GM21423 (cell line): ENCODE data around the gene ACOX3.
"Not testable (repeated sequence)": the region's sequence is repeated elsewhere in the genome, so short reads cannot be mapped to it uniquely, and the experiment has no call there.

Source experiments
- ATAC-seq: cut with Tn5 transposase; IDR thresholded peaks from one replicate; pipeline ENCODE4 v1.9.1; 2021; ENCODE audit warnings: mild to moderate bottlenecking, moderate library complexity; ENCODE audit not compliant: unreplicated experiment

The ACOX3 gene

DNA sequence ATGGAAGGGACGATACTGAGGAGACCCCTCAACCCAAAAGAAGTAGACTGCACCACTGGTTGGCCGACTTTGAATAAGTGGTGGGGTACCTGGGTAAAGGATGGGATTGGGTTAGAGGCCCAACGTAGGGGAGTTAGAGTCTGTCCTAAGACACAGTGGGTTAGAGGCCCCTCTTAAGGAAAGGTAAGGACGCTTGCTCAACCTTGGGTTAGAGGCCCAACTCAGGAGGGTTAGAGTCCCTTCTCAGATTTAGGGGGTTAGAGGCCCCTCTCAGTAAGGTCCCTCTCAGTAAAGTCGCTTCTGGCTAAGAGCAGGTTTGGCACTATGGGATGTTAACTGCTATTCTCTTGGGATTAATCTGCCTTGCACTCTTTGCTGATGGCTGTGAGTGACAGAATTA lies 81.3 kb downstream of the ACOX3 start:
- ATAC-seq = no peak

DNA sequence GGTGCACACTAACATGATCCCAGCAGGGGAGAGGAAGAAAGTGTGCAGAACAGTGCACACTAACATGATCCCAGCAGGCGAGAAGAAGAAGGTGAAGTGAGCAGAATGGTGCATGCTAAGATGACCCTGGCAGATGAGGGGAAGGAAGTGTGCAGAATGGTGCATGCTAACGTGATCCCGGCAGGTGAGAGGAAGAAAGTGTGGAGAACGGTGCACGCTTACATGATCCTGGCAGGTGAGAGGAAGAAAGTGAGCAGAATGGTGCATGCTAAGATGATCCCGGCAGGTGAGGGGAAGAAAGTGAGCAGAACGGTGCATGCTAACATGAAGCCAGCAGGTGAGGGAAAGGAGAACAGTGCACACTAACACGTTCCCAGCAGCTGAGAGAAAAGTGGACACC lies 83.7 kb downstream of the ACOX3 start:
- ATAC-seq = no peak

DNA sequence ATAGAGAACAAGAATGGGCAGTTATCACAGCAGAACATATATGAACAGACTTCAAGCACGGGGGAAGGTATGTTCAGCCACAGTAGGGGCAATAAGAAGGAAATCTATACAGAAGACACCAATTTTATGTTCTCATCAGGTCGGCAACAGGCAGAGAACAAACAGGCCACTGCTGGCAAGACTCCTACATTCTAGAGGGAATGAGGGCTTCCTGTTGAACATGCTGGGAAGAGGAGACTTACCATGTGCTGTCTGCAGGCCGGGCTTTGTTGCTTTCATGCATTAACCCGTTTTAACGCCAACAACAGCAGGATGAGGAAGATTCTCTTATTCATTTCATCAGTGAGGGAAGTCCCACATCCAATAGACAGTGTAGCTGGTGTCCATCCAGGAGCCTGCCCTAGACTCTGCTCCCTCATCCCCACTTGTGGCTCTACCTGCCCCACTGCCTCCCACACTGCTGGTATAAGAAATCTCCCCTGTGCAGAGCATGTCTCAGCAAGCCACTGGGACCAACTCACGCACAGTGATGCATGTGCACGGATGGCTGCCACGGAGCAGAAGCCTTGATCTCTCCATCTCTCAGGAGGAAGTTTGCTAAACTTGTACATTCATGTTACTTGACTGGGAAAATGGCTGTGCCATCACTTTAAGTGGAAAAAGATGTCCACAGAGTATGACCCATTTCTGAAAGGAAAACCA lies 84.5 kb downstream of the ACOX3 start:
- ATAC-seq = no peak

DNA sequence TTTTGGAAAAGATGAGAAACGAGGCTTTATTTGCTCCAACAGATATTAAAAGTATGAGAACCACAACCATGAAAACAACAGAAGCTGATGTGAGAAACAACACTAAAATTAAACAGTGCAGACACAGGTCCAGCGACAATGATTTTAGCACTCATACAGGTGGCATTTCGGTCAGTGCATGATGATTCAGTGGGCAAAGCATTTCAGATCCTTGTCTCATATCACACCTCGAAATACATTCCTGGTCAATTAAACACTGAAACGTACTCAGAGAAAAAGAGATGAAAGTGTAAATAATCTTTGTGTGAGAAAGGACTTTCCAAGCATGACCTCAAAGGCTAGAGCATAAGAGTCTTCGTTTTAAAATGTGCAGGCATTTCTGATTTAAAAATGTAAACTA lies 85.2 kb downstream of the ACOX3 start:
- ATAC-seq = no peak

DNA sequence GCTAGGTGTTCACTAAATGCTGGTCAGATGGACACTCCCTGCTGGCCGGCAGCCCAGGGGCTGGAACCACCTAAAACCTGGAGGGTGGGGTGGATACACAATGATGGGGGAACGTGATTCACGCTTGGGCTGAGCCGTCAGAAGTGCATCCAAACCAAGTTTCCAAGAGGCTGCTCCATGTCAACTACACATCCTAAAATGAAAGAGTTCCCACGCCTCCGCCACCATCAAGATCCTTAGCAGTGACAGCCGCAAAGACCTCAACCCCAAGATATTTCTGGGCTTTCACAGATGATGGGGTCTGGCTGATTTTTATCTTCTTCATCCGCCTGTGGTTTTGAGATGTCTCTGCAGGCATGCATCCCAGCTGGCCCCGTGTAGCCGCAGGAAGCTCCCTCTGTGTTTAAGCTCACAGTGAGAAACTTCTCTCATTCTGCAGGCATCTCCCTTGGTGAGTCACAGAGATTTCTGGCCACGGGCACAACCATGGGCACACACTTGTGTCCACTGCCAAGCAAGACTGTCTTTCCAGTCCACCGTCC lies 86.5 kb downstream of the ACOX3 start:
- no peak for ATAC-seq

DNA sequence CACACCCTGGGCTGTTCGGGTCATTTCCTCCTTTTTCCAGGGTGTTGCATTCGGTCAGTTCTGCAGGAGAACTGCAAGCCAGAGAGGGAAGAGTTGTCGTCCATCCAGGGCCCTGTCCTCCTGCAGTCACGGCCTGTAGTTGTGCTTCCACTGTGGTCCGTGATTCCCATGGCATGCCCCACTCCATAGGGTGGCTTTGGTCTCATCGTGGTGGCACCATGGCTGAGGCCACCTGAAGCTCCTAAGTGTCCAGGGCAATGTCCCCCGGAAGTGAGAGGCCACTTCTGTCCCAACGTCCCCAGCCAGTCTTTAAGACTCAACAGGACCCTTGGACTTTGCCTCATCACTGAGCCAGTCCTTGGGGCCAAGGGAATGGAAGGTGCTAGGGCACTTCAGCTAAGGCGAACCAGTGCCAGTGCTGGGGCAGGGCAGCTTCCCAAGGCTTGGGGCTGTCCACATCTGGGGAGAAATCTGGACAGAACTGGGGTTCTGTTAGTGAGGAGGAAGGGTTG lies 87.3 kb downstream of the ACOX3 start:
- ATAC-seq = no peak

DNA sequence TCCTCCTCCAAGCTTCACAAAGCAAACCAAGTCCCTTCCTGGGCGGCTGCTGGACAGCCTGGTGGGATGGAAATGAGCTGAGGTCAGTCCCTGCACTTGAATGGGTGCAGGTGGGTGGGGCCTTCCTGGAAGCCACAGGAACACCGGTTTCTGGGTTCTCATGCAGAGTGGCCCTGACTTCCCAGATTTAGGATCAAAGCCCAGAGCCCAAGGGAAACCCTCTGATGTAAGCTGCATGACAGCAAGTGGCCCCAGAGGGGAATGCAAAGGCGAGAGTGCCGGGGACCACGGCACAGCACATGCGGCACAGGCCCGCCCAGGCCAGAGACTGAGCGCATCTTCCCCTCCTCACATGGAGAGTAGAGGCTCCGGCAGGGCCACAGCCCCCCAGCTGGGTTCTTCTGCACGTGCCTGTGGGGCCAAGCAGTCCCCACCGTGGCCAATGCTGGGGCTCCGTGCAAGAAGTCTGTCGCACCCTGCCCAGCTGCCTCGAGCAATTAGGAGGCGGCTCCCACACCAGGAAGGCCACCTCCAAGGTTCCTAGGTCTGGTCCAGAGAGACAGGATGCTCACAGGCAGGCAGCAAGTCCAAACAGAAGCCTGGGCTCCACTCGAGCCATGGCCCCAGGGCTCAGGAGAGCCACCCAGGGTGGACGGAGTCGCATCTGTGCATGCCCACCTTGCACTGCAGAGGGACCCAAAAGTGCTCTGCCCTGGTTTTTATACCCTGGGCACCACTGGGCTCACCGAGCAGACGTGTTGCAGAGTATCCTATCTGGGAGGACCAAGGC lies 88.0 kb downstream of the ACOX3 start:
- no peak for ATAC-seq

DNA sequence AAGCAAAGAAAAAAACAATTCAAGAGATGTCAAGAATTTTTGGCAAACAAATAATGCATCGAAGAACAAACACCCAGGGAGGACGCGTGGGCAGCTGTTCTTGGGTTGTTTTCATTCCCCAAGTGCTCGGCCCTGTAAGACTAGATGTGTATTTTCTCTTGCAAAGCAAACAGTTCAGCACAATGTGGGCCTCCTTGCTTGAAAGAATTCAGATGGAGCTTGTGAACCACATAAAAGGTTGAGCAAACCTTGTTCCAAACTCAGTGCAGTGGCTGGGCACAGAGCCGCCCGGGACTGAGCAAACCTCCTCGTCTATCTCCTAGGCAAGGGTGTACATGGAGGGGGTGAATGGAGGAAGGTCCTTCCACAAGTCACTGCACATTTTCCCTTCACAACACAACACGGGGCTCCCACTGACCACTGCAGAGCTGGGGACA lies 88.6 kb downstream of the ACOX3 start:
- no peak for ATAC-seq

DNA sequence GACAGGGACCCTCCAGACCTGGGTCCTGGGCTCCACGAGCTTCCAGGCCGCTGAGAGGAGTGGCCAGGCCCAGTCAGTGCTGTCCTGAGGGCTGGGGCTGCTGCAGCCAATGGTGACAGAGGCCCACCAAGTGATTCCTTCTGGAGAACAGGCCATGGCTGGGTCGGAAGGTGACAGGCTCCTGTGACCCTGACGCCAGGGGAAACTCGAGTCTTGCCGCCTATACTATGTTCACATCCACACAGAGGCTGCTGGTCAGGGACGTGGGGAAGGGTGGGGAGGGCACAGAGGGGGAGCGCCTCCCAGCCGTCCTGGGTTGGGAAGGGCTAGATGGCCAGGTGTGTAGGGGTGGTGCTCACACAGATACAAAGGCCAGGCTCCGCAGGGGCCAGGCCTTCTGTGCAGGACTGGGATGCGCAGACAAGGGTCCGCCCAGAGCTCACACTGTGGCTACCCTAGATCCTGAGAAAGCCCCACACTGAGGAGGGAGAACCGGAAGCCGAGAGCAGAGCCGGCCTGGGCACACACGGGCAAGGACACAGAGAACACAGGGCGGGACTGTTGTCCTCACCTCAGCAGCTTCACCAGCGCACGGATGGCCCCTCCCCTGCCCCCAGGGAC lies 89.6 kb downstream of the ACOX3 start:
- no peak for ATAC-seq

DNA sequence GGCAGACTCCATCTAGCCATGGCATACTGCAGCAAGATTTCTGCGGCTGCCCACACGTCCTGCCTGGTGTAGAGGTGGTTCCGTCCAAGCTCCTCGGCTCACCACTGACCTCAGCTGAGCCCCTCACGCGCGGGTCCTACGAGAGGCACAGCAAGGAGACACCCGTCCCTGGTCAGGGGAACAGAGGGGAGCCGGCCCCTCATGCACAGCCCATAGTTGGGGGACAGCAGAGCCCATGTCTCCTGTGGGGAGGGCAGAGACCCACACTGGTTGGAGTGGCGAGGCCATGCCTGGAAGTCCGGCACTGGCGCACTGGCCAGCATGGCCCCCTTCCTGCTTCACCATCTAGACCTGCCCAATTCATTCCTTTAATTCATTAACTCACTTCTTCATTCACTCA lies 90.2 kb downstream of the ACOX3 start:
- ATAC-seq = no peak

DNA sequence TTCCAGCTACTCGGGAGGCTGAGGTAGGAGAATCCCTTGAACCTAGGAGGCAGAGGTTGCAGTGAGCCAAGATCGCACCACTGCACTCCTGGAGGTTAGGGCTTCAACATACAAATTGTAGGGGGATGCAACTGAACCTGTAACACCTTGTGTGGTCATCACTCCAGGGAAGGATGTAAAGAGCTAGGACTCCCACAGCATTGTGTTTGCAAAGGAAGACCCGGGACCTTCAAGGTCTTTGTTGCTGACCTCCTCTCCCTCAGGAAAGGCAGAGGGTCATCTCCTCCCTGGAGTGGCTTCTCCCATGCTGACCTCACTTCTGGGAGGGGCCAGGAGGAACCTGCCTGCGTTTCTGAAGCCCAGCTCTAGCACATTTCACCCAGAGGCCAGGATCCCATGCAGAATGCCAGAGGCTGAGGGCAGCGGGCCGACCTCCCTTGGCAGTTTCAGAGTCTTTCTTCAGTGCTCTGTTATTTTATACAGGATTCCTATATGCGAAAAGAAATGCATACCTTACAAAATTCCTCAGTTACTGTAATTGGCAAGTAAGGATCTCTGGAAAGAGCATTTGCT lies 90.8 kb downstream of the ACOX3 start:
- no peak for ATAC-seq

DNA sequence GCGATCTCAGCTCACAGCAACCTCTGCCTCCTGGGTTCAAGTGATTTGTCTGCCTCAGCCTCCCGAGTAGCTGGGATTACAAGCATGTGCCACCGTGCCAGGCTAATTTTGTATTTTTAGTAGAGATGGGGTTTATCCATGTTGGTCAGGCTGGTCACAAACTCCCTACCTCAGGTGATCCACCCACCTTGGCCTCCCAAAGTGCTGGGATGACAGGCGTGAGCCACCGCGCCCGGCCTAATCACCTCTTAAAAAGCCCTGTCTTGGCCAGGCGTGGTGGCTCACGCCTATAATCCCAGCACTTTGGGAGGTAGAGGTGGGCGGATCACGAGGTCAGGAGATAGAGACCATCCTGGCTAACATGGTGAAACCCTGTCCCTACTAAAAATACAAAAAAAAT lies 91.3 kb downstream of the ACOX3 start:
- not testable (repeated sequence) for ATAC-seq

DNA sequence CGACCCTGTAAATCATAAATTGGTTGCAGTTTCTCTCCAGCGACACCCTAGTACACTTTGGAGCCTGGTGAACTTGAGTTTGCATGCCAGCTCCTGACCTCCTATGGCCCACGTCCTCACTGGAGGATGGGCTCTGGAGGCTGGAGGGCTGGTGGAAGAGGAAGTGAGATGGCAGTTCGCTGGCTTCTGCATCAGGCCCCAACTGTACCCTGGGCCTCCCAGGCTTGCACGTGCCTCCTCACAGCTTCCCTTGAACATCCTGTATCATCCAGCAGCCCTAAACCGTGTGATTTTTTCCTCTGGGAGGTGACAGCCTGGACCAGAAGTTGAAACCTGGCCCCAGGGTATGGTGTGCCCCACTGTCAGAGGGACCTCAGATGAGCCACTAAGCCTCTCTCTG lies 92.5 kb downstream of the ACOX3 start:
- no peak for ATAC-seq

DNA sequence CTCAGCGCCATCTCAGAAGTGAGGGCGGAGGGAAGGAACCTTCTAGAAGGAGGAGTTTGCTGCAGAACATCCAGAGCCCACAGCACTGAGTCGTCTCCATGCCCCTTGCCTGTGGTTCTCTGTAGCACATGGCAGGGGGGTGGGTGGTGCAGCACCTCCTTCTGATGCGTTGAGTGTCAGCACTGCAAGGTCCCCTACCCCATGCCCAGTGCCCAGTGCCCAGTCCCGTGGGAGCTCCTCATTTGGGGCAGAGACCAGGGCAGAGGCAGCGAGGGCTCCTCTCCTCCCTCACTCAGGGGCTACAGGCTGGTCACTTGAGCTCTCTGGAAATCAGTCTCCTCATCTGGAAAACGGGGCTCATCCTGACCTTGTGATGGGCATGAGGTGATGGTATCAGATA lies 92.9 kb downstream of the ACOX3 start:
- ATAC-seq = no peak

DNA sequence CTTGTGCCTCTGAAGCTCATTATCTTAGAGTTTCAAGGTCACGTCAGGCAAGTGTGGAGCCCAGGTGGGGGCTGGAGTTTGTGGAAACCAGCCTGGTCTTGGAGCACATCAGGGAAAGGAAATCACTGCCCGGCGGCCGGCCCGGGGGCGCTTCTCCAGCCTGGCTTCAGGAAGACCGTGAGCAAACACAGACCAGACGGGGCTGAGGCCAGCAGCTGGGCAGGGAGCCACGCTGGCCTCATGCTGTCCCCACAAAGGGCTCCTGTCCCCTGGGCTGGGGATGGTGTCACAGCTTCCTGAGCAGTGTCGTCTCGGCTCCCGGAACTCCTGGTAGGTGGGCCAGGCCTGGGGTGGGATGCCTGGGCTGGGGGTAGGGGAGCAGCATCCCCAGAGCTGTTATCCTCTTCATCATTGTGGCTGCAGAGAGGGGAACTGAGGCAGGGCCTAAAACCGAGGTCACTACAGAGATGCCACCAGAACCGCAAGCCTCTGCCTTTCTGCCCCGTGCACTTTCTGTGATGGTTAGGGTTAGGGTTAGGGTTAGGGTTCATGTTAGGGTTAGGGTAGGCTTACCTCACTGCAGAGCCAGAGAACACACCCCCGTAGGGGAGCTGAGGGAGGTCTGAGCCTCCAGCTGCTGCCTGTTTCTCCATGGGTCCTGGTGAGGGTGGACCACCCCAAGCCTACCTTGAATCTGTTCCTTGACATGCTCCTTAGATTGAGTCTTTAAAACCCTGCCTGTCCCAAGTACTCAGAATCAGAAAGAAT lies 93.5 kb downstream of the ACOX3 start:
- ATAC-seq = no peak

DNA sequence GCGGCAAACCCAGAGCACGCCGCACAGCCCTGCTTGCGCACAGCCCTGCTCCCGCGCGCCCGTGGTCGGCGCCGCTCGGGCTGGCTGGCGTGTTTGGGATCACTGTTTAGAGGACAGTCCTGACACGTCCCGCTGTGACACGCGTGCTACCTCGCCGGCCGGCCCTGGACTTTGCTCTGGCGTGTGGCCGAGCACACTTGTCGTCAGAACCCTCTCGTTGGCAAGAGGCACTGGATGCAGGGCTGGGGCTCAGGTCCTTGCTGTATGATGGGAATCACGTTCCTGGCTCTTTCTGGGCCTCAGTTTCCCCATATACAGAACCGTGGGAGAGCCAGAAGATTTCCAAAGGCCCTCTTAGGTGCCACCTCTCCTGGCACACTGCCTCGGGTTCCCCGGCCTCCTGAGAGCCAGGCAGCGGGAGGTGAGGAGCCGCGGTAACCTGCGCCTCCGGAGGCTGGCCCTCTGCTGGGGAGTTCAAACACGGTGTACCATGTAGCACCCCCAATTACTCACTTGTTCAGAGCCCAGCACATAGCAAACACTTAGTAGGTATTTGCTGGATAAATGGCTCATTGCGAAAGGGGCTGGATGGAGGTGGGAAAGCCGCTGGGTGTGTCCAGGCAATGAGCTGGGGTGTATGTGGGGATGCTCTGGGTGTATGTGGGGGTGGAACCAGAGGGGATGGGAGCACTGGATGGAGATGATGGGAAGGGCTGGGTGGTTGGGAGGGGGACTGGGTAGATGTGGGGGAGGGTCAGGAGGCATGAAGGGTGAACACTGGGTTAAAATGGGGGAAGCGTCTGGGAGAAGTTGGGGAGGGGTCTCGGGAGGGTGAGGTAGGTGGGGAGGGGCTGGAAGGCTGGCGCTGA lies 94.3 kb downstream of the ACOX3 start:
- no peak for ATAC-seq

DNA sequence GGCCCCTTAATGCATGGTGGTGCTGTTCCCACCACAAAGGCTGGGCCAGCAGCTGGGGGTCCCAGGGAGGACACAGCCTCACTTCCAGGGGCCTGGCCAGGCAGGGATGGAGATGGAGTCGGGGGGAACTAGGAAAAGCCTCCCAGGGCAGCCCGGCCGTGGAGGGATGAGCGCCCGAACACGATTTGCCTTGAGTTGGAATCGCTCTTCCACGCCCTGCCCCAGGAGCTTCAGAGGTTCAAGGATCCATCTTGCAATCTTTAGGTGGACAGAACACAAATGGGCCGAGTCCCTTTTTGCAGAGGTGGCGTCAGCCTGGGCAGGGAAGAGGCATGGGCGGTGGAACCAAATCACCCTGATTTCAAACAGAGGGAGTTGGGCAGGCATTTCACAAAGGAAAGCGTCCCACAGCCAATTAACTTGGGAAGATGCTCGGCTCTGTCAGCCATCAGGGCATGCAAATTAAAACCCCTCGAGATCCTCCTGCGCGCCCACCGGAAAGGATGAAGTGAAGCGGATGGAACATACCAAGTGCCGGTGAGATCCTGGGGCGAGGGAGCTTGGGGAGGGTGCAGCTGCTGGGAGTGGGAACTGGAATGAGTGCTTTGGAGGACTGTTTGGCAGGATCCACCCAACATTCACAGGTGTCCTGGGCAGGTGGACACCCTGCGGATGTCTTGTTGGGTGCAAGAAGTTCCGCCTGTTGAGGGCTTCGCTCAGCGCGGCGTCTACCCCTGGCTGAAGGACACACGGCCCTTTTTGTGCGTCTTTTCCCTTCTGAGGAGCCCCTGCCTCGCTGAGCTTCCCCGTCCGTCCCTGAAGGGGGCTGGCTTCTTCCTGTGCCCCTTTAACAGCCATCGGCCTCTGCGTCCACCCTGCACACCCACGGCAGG lies 95.2 kb downstream of the ACOX3 start:
- no peak for ATAC-seq

DNA sequence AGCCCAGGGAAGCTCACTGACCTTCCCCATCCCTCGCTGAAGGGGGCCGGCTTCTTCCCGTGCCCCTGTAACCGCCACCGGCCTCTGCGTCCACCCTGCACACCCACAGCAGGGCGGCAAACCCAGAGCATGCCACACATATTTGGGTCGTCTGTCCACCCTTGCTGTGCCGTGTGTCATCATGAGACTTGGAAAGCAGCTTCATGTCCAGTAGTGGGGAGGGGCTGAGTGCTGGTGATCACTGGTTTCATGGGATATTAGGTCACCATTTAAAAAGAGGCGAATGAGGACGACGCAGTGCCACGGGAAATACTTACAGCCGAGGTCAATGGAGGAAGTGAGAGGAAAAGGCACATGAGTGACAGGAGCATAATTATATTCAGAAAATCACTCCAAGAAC lies 96.1 kb downstream of the ACOX3 start:
- ATAC-seq = no peak

DNA sequence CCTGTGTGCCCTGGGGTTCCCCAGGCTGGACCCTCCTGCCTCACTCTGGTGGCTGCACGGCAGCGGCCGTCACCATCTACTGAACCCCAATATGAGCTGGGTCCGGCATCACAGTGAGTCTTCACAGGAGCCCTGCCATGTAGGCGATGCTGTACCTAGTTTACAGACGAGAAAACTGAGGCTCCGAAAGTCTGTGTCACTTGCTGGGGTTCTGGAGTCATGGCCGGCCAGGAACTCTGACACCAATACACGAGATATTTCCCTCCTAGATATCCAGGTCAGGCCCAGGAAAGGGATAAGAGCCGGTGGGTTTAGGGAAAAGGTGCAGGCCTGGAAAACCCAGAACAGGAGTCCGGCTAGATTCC lies 96.6 kb downstream of the ACOX3 start:
- no peak for ATAC-seq
